Stimulated activated naive B cell treated with anti-CD40 and anti-IgM and Interleukin-4, amounts not matched to agents 10 μg/mL and 1 μg/mL and 100 μg/mL, for 72 hours (primary cell): ENCODE measurements around the gene CHPF.

Source experiments
- ATAC-seq, 2 donors: fragments of 150-1000 bp; cut with Tn5 transposase; replicated peaks; 2 replicates each; pipeline ENCODE4 v1.10.0; 2021; ENCODE audit warnings: moderate library complexity in 1 of 2
- DNase-seq: peaks from one replicate; pipeline ENCODE4 v3.0.0; 2021
- H3K27ac Mint-ChIP-seq: one replicate; pipeline ENCODE4 v1.8.0; 2022; ENCODE audit warnings: mild to moderate bottlenecking, mixed read lengths
- H3K27me3 Mint-ChIP-seq, 2 donors: one replicate each; pipeline ENCODE4 v1.8.0; 2022; ENCODE audit warnings: mixed read lengths in 2 of 2
- H3K36me3 Mint-ChIP-seq, 2 donors: one replicate each; pipeline ENCODE4 v1.8.0; 2022; ENCODE audit warnings: mixed read lengths in 2 of 2, mild to moderate bottlenecking in 1 of 2
- H3K4me1 Mint-ChIP-seq, 2 donors: one replicate each; pipeline ENCODE4 v1.8.0; 2022; ENCODE audit warnings: mixed read lengths in 2 of 2, mild to moderate bottlenecking in 1 of 2
- H3K4me3 Mint-ChIP-seq, 2 donors: one replicate each; pipeline ENCODE4 v1.8.0; 2022; ENCODE audit warnings: mild to moderate bottlenecking in 2 of 2, mixed read lengths in 2 of 2, moderate library complexity in 1 of 2
- H3K9me3 Mint-ChIP-seq, 2 donors: one replicate each; pipeline ENCODE4 v1.8.0; 2022; ENCODE audit warnings: mixed read lengths in 2 of 2, mild to moderate bottlenecking in 1 of 2

Gene CHPF

DNA sequence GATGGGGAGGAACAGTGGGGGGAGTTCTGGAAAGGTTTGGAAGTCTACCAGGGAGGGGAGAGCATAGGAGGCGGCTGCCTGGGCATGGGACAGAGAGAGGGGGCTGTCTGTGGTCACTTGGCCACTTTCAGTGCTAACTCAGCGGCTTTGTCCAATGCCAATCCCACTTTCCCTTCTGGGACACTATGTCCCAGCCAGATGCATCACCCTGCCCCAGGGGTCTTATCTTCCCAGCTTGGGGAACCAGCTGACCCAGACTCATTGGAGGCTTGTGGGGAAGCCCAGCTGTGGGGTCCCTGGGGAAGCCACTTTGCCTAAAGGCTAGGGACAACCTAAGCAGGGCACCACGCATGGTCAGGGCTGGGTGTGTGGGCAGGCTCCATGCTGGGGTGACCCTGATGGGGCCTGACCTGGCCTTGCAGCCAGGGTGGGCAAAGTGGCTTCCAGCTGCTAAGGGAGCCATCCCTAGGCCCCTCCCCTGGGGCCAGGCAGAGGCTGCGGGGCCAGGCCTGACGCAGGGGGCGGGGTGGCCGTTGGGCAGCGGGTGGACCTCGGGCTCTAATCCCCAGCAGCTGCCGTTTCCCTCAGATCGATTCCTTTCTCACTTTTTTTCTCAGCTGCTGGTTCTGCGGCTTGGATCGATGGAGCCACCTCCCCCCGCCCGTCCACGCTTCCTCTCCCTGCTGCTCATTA, 30.9 kb downstream of the CHPF start:
- Mint-ChIP-seq H3K27me3 (peaks cover 82 to 93% of the 10 kb centered on the region in 2 donors), H3K4me3 (no peak overlapping the region), H3K9me3 (no peaks in the 10 kb centered on the region), H3K27ac (no peak overlapping the region), H3K4me1 (peaks cover 33 to 42% of the 10 kb centered on the region in 2 donors), H3K36me3 (peaks cover 2 to 13% of the 10 kb centered on the region in 2 donors)
- ATAC-seq: no peak
- DNase-seq: no peak

GRCh38 chr2:219511547-219512325, 31.9 kb downstream of the CHPF start:
- DNase-seq: no peak
- peaks cover 72 to 88% of the 10 kb centered on the region in 2 donors for H3K27me3 Mint-ChIP-seq
- peaks cover 10 to 22% of the 10 kb centered on the region in 2 donors for H3K36me3 Mint-ChIP-seq
- no peak for ATAC-seq
- no peak overlapping the region for H3K27ac Mint-ChIP-seq
- peaks cover 33 to 46% of the 10 kb centered on the region in 2 donors for H3K4me1 Mint-ChIP-seq
- H3K9me3 Mint-ChIP-seq: no peaks in the 10 kb centered on the region
- no peak overlapping the region for H3K4me3 Mint-ChIP-seq

- no peaks in the 10 kb centered on the region for H3K9me3 Mint-ChIP-seq
- peaks cover 33 to 46% of the 10 kb centered on the region in 2 donors for H3K4me1 Mint-ChIP-seq
- H3K4me3 Mint-ChIP-seq: peak overlapping the region; percentile 60
- peaks cover 19 to 33% of the 10 kb centered on the region in 2 donors for H3K36me3 Mint-ChIP-seq
- peaks cover 61 to 77% of the 10 kb centered on the region in 2 donors for H3K27me3 Mint-ChIP-seq
- DNase-seq (no peak), ATAC-seq (no peak)
- no peak overlapping the region for H3K27ac Mint-ChIP-seq
Measured at GRCh38 chr2:219510512-219511135, 33.0 kb downstream of the CHPF start.

GRCh38 chr2:219509780-219510511, 33.7 kb downstream of the CHPF start:
- Mint-ChIP-seq H3K9me3 (no peaks in the 10 kb centered on the region), H3K27ac (peak overlapping the region; percentile 27), H3K27me3 (peaks cover 55 to 70% of the 10 kb centered on the region in 2 donors), H3K4me3 (peak overlapping the region; percentile 60), H3K4me1 (peaks cover 33 to 46% of the 10 kb centered on the region in 2 donors), H3K36me3 (peaks cover 25 to 40% of the 10 kb centered on the region in 2 donors)
- no peak for DNase-seq
- ATAC-seq: peak; percentile 84 to 85

DNA sequence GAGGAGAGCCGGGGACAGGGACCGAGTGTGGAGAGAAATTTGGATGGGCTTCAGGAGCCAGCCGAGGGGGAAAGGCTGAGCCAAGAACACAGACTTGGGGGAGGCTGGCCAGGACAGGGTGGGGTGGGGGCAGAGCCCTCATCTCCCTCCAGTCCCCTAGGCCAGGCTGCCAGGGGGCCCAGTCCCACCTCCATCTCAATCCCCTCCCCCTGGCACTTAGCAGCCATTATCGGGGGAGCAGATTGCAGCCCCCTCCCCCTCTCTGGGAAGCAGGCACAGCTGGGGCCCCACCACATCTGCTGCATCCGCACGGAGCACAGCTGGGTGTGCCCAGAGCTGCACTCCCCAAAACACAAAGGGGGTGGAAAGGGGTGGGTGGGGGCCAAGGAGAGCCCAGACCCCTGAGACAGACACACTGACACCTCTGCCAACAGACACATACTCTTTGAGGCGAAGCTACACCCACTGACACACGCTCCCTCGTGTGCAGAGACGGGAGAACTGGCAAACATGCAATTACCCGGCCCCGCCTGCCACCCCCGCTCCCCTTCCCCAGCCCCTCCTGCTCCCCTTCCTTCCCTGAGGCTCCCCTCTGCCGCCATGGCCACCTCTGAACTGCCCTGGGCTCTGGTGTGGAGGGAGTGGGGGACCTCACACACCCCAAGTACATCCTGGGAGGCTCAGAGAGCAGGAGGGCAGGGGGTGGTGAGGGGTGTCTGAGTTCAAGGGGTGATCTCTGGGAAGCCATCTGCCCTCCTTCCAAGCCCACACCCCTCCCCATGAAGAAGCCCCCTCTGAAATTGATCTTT, 34.4 kb downstream of the CHPF start:
- Mint-ChIP-seq H3K4me3 (peak overlapping the region; percentile 60), H3K4me1 (peaks cover 29 to 44% of the 10 kb centered on the region in 2 donors), H3K27ac (peak overlapping the region; percentile 27), H3K27me3 (peaks cover 56 to 63% of the 10 kb centered on the region in 2 donors), H3K36me3 (peaks cover 31 to 48% of the 10 kb centered on the region in 2 donors), H3K9me3 (no peaks in the 10 kb centered on the region)
- DNase-seq (no peak), ATAC-seq (peak; percentile 38 to 39)

GRCh38 chr2:219508444-219508734, 35.2 kb downstream of the CHPF start:
- ATAC-seq (no peak), DNase-seq (no peak)
- H3K4me1 Mint-ChIP-seq: peaks cover 22 to 37% of the 10 kb centered on the region in 2 donors
- H3K9me3 Mint-ChIP-seq: no peaks in the 10 kb centered on the region
- peaks cover 49 to 55% of the 10 kb centered on the region in 2 donors for H3K27me3 Mint-ChIP-seq
- peaks cover 37 to 54% of the 10 kb centered on the region in 2 donors for H3K36me3 Mint-ChIP-seq
- no peak overlapping the region for H3K4me3 Mint-ChIP-seq
- H3K27ac Mint-ChIP-seq: no peak overlapping the region

- peaks cover 18 to 31% of the 10 kb centered on the region in 2 donors for H3K4me1 Mint-ChIP-seq
- H3K36me3 Mint-ChIP-seq: peaks cover 38 to 55% of the 10 kb centered on the region in 2 donors
- ATAC-seq: no peak
- DNase-seq: no peak
- no peak overlapping the region for H3K27ac Mint-ChIP-seq
- H3K4me3 Mint-ChIP-seq: no peak overlapping the region
- H3K27me3 Mint-ChIP-seq: peaks cover 43 to 49% of the 10 kb centered on the region in 2 donors
- no peaks in the 10 kb centered on the region for H3K9me3 Mint-ChIP-seq
Measured at GRCh38 chr2:219507581-219508443, 35.8 kb downstream of the CHPF start.

DNA sequence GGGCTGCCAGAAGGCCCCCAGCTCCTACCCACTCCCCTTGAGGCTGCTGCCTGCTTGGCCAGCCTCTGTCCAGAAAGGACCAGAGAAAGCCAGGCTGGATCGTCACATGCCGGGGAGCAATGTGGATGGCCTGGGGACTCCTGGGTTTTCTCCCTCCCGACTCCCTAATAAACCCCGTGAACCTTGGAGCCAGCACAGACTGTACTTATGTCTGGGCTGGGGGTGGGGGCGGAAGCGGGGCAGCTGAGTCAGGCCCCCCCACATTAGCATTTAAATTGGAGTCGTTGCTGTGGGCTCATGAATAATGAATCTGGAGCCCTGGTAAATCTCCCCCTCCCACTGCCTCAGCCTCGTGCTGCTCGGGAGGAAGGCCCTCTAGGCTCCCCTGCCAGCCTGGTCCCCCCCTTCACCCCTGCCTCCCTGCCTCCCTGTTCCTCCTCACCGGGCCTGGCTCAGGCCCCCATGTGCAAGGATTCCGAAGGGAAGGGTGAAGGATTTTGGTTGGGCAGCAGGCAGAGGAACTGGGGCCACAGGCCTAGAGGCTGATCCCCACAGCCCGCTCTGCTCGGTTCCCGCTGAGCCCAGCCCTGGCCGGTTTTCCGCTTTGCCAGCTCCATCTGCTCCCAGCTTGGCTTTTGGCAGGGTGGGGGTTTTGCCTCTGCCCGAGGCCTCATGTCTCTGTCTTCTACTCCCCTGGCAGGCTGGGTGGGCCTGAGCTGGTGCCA, 36.6 kb downstream of the CHPF start:
- Mint-ChIP-seq H3K4me3 (no peak overlapping the region), H3K4me1 (peaks cover 18 to 27% of the 10 kb centered on the region in 2 donors), H3K27me3 (peaks cover 37 to 43% of the 10 kb centered on the region in 2 donors), H3K36me3 (peaks cover 38 to 60% of the 10 kb centered on the region in 2 donors), H3K9me3 (no peaks in the 10 kb centered on the region), H3K27ac (no peak overlapping the region)
- DNase-seq: no peak
- ATAC-seq: no peak

DNA sequence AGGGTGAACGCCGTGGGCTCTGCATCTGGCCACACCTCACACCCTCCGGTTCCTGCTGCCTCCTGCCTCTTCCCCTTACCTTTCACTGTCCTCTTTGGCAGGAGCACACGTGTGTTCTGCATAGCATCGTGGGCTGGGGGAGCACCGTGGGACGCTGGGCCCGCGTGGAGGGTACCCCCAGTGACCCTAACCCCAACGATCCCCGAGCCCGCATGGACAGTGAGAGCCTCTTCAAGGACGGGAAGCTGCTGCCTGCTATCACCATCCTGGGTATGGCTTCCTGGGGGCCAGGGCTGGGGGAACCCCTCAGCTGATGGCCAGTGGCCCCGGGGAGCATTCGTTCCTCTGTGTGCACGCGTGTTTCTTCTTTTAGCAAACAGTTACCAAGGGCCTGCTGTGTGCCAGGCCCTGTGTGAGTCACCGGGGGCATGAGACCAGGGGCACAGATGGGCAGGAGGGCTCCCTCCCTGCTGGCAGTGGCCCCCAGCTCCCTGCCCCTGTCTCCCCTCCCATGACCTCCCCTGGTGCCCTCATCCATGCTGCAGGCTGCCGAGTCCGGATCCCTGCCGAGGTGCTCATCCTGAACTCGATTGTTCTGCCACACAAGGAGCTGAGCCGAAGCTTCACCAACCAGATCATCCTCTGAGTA, 37.3 kb downstream of the CHPF start:
- DNase-seq (no peak), ATAC-seq (no peak)
- Mint-ChIP-seq H3K9me3 (no peaks in the 10 kb centered on the region), H3K4me1 (peaks cover 22 to 25% of the 10 kb centered on the region in 2 donors), H3K27me3 (peaks cover 31 to 36% of the 10 kb centered on the region in 2 donors), H3K36me3 (peaks cover 45 to 65% of the 10 kb centered on the region in 2 donors), H3K27ac (no peak overlapping the region), H3K4me3 (no peak overlapping the region)

GRCh38 chr2:219505585-219505984, 38.0 kb downstream of the CHPF start:
- Mint-ChIP-seq H3K27me3 (peaks cover 24 to 29% of the 10 kb centered on the region in 2 donors), H3K4me1 (peaks cover 18 to 19% of the 10 kb centered on the region in 2 donors), H3K36me3 (peaks cover 45 to 65% of the 10 kb centered on the region in 2 donors), H3K9me3 (no peaks in the 10 kb centered on the region), H3K4me3 (no peak overlapping the region), H3K27ac (no peak overlapping the region)
- ATAC-seq (no peak), DNase-seq (no peak)

DNA sequence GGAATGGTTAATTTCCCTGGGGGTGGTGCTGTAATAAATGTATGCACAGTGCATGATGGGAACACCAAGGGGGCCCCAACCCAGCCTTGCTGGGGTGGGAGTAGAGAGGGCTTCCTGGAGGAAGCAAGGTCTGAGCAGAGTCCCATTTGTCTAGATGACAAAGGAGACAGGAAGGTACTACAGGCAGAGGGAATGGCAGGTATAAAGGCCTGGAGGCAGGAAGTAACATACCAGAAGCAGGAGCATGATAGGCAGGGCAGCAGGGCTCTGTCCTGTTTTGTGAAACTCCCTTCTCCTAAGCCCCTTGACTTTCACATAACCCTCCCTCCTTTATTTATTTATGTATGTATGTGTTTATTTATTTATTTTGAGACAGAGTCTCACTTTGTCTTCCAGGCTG, 41.0 kb downstream of the CHPF start:
- H3K36me3 Mint-ChIP-seq: peaks cover 50 to 64% of the 10 kb centered on the region in 2 donors
- peaks cover 21 to 32% of the 10 kb centered on the region in 2 donors for H3K4me1 Mint-ChIP-seq
- ATAC-seq (no peak), DNase-seq (no peak)
- H3K4me3 Mint-ChIP-seq: no peak overlapping the region
- no peaks in the 10 kb centered on the region for H3K9me3 Mint-ChIP-seq
- H3K27me3 Mint-ChIP-seq: peaks cover 11 to 13% of the 10 kb centered on the region in 2 donors
- no peak overlapping the region for H3K27ac Mint-ChIP-seq

- Mint-ChIP-seq H3K4me3 (no peak overlapping the region), H3K4me1 (peaks cover 25 to 33% of the 10 kb centered on the region in 2 donors)
Measured at GRCh38 chr2:219501849-219502248, 41.8 kb downstream of the CHPF start.

More at GRCh38 chr2:219501849-219502248, 41.8 kb downstream of the CHPF start:
- Mint-ChIP-seq H3K36me3 (peaks cover 43 to 56% of the 10 kb centered on the region in 2 donors), H3K27me3 (peaks cover 15 to 19% of the 10 kb centered on the region in 2 donors), H3K27ac (no peak overlapping the region), H3K9me3 (no peaks in the 10 kb centered on the region)
- DNase-seq (no peak), ATAC-seq (no peak)
